Endothelial cell of umbilical vein (primary cell): Measurements from ENCODE around the gene STPG4.

ENCODE experiments used
- CTCF ChIP-seq, 2 donors: IDR thresholded peaks; 1 replicate in 1 of 2; 2 replicates in 1 of 2; pipeline ENCODE4 v1.5.1; 2011; ENCODE audit warnings: low read length in 2 of 2, mild to moderate bottlenecking in 2 of 2, moderate library complexity in 2 of 2, control low read depth in 1 of 2, inconsistent platforms in 1 of 2, low read depth in 1 of 2; ENCODE audit not compliant: insufficient read depth in 1 of 2; ENCODE audit errors: extremely low read depth in 1 of 2
- JUN ChIP-seq: IDR thresholded peaks from 2 replicates; pipeline ENCODE4 v1.6.1; 2011; ENCODE audit warnings: borderline replicate concordance, low read depth; ENCODE audit not compliant: insufficient read length, insufficient read depth
- POLR2A ChIP-seq: IDR thresholded peaks from 2 replicates; pipeline ENCODE4 v1.6.1; 2012; ENCODE audit warnings: low read depth, mild to moderate bottlenecking, control low read depth, low read length

DNA sequence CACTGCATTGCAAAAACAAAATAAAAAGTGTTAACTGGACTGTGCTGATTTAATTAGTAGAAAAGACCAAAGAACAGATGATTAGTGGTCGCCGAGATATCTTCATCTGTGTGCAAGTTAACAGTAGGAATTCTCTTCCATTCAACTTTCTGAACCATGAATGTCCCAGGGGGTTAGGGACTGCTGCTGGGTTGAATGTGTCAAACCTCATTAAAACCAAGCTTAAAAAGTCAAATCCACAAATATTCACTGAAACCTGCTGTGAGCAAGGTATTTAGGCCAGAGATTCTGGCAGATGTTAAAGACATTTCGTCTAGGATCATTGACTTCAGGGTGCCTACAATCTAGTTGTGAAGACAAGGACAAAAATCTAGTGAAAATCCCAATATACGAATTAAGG, 58.7 kb downstream of the STPG4 start:
- TF ChIP-seq CTCF (IDR thresholded peaks at IDR 0.05; ENCODE audit: extremely low read depth in 1 of 2, insufficient read depth in 1 of 2, low read depth in 1 of 2, low read length in 2 of 2) (no peak), POLR2A (no peak), JUN (no peak)
